Loucy (cell line): ENCODE results near the gene USP34.

ENCODE experiments used
- H2AFZ ChIP-seq: fragments of 200-600 bp; sonication (generic); 2 replicates; pipeline ENCODE4 v1.6.0; 2016; ENCODE audit warnings: antibody characterized with exemption, mild to moderate bottlenecking, low read length, moderate library complexity
- H3F3A ChIP-seq: fragments of 200-600 bp; 2 replicates; pipeline ENCODE4 v1.6.0; 2016; ENCODE audit warnings: antibody characterized with exemption, low read depth, mild to moderate bottlenecking
- H3K27me3 ChIP-seq: fragments of 200-600 bp; sonication (generic); 2 replicates; pipeline ENCODE4 v1.6.1; 2014; ENCODE audit warnings: low read length, mild to moderate bottlenecking; ENCODE audit not compliant: insufficient read depth, poor library complexity, severe bottlenecking
- H3K36me3 ChIP-seq: fragments of 200-600 bp; sonication (generic); 2 replicates; pipeline ENCODE4 v1.6.1; 2016; ENCODE audit warnings: low read length; ENCODE audit not compliant: insufficient read depth
- H3K4me1 ChIP-seq: fragments of 200-600 bp; sonication (generic); 2 replicates; pipeline ENCODE4 v1.5.1; 2014; ENCODE audit warnings: low read length, mild to moderate bottlenecking; ENCODE audit not compliant: insufficient read depth, poor library complexity, severe bottlenecking
- H3K4me2 ChIP-seq: fragments of 200-600 bp; sonication (generic); 2 replicates; pipeline ENCODE4 v1.6.0; 2014; ENCODE audit warnings: antibody characterized with exemption, low read length, low read depth, mild to moderate bottlenecking; ENCODE audit not compliant: poor library complexity, severe bottlenecking
- H3K4me3 ChIP-seq: fragments of 200-600 bp; sonication (generic); 2 replicates; pipeline ENCODE4 v1.5.1; 2014; ENCODE audit warnings: low read length, mild to moderate bottlenecking, mixed read lengths; ENCODE audit not compliant: poor library complexity, severe bottlenecking
- H3K79me2 ChIP-seq: fragments of 200-600 bp; sonication (generic); 2 replicates; pipeline ENCODE4 v1.6.1; 2014; ENCODE audit warnings: low read length; ENCODE audit not compliant: insufficient read depth
- H3K9ac ChIP-seq: fragments of 200-600 bp; sonication (generic); 2 replicates; pipeline ENCODE4 v1.6.0; 2014; ENCODE audit warnings: mild to moderate bottlenecking, low read depth, low read length, moderate library complexity; ENCODE audit not compliant: poor library complexity, severe bottlenecking
- H3K9me2 ChIP-seq: fragments of 200-600 bp; sonication (generic); replicated peaks from 2 replicates; pipeline ENCODE4 v1.6.1; 2016; ENCODE audit warnings: low read depth, low read length, mixed read lengths
- H3K9me3 ChIP-seq: fragments of 200-600 bp; sonication (generic); 2 replicates; pipeline ENCODE4 v1.6.1; 2014; ENCODE audit warnings: mild to moderate bottlenecking, antibody characterized with exemption, low read length, low read depth; ENCODE audit not compliant: insufficient read depth
- H4K20me1 ChIP-seq: fragments of 200-600 bp; sonication (generic); 2 replicates; pipeline ENCODE4 v1.6.0; 2014; ENCODE audit warnings: antibody characterized with exemption, low read length, mild to moderate bottlenecking; ENCODE audit not compliant: insufficient read depth, poor library complexity, severe bottlenecking
- CTCF ChIP-seq: fragments of 200-600 bp; sonication (generic); conservative IDR thresholded peaks from 2 replicates; pipeline ENCODE4 v1.5.1; 2014; ENCODE audit warnings: mild to moderate bottlenecking, antibody characterized with exemption, low read length
- EZH2phosphoT487 ChIP-seq: fragments of 200-600 bp; IDR thresholded peaks from 2 replicates; pipeline ENCODE4 v1.6.1; 2018; ENCODE audit warnings: antibody characterized with exemption, mild to moderate bottlenecking, moderate library complexity, borderline replicate concordance

Gene USP34

GRCh38 chr2:61222567-61222966 lies 248.3 kb downstream of the USP34 start:
- no peak overlapping the region for H2AFZ ChIP-seq
- H3K4me3 ChIP-seq: no peak overlapping the region
- no peaks in the 10 kb centered on the region for H3K27me3 ChIP-seq
- no peaks in the 10 kb centered on the region for H3K79me2 ChIP-seq
- H3F3A ChIP-seq: no peaks in the 10 kb centered on the region
- H3K9ac ChIP-seq: no peak overlapping the region
- peaks cover 33% of the 10 kb centered on the region; the same call in 1 of the 2 replicates for H3K36me3 ChIP-seq
- no peak overlapping the region for H3K4me2 ChIP-seq
- no peaks in the 10 kb centered on the region for H3K9me3 ChIP-seq
- no peaks in the 10 kb centered on the region for H3K4me1 ChIP-seq
- no peak for TF ChIP-seq EZH2phosphoT487
- TF ChIP-seq CTCF: no peak
- H3K9me2 ChIP-seq: no peaks in the 10 kb centered on the region
- no peaks in the 10 kb centered on the region for H4K20me1 ChIP-seq

- Histone ChIP-seq H3K9me3 (no peaks in the 10 kb centered on the region), H3K4me2 (no peak overlapping the region), H3F3A (no peaks in the 10 kb centered on the region), H3K4me1 (no peaks in the 10 kb centered on the region), H3K36me3 (peaks cover 29% of the 10 kb centered on the region; the same call in 1 of the 2 replicates), H3K9ac (no peak overlapping the region), H3K4me3 (no peak overlapping the region), H3K79me2 (no peaks in the 10 kb centered on the region), H3K27me3 (no peaks in the 10 kb centered on the region), H3K9me2 (no peaks in the 10 kb centered on the region), H4K20me1 (no peaks in the 10 kb centered on the region), H2AFZ (no peak overlapping the region)
- TF ChIP-seq CTCF (no peak), EZH2phosphoT487 (no peak)
These were observed 249.1 kb downstream of the USP34 start for GRCh38 chr2:61221819-61222218.

GRCh38 chr2:61220768-61221167 lies 250.1 kb downstream of the USP34 start:
- TF ChIP-seq EZH2phosphoT487 (no peak), CTCF (no peak)
- no peaks in the 10 kb centered on the region for H3F3A ChIP-seq
- no peaks in the 10 kb centered on the region for H4K20me1 ChIP-seq
- no peaks in the 10 kb centered on the region for H3K79me2 ChIP-seq
- no peaks in the 10 kb centered on the region for H3K9me3 ChIP-seq
- peaks cover 21% of the 10 kb centered on the region; the same call in 1 of the 2 replicates for H3K36me3 ChIP-seq
- H3K4me3 ChIP-seq: no peak overlapping the region
- no peak overlapping the region for H2AFZ ChIP-seq
- no peaks in the 10 kb centered on the region for H3K4me1 ChIP-seq
- H3K27me3 ChIP-seq: no peaks in the 10 kb centered on the region
- no peaks in the 10 kb centered on the region for H3K9me2 ChIP-seq
- H3K9ac ChIP-seq: no peak overlapping the region
- H3K4me2 ChIP-seq: no peak overlapping the region
